C1 segment of cervical spinal cord (tissue), 14 donors: ENCODE results near the gene DLX3.

ENCODE experiments used
- DNase-seq, 14 donors: peaks; one replicate each; lab custom pipeline; 2025; lab: John Stamatoyannopoulos, UW

Gene DLX3

DNA sequence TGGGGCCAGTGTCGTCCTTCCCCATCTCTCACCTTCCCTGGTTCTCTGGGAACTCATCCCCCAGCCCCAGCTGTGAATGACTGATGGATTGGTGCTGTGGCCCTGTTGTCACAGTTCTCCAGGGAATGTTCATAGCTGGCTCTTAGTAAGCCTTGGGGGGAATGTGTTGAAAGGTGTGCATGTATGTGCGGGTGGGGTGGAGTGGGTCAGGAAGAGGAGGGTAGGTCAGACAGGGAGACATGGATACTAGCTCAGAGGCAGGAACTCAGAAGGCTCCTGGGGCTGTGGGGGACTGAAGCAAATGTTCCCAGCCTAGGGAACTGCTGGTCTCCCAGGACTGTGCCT is 21.8 kb downstream of the DLX3 start:
- no peak for DNase-seq

GRCh38 chr17:49972486-49973270 is 22.3 kb downstream of the DLX3 start:
- DNase-seq, result no peak

DNA sequence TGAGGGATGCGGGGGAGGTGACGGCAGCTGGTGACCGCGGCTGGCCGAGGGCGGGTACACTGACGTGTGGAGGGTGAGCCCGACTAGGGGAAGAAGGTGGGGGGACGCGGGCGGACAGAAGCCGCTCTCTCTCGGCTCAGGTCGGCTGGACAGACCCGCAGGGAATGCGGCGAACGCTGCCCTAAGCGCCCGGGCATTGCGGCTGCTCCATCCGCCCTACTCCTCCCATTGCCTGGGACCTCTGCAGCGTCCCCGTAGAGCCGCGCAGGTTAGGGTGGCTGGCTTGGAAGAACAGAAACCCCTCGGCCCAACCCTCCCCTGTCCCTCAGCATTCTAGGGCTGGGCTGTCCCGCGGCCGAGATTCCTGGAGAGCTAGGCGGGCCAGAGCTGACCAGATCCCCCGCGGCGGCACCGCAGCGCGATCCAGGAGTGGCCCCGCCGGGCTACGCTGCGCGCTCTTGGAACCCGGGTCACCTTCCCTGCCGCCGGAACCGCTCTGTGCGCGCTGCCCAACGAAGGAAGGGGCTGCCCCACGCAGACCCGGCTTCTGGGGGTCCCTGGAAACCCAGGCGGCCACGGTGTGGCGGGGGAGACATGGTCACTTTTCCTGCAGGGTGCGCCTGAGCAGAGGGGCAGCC is 23.1 kb downstream of the DLX3 start:
- no peak for DNase-seq

DNA sequence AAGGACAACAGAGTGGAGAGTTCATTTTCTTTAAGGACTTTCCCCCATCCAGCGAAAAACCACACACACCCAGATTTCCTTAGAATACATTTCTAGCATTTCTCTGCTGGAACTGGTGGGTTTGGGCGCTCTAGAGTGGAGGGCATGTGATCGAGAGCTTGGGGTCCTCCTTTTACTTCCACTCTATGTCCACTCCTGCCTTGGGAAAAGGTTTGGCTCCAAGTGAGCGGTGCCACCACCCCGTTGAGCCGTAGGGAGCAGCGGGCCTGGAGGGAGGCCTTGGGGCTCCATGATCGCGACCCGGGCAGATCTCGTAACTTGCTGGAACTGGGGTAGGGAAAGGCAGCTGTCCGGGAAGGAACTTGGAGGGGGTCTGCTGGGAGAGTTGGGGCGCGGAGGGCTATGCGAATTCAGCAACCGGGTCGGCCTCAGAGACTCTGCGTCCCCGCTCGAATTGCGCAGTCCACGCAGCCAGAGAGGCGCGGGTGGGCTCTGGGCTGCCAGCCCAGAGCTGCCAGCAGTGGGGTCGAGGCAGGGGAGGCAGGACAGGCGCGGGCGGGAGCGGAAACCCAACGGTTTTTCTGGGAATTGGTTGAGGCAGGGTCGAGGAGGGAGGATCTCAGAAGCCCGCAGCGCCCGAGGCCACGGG is 23.7 kb downstream of the DLX3 start:
- no peak for DNase-seq

- DNase-seq, result no peak
Observed at GRCh38 chr17:49970498-49970897, 24.5 kb downstream of the DLX3 start.

- no peak for DNase-seq
Observed at GRCh38 chr17:49969795-49970389, 25.1 kb downstream of the DLX3 start.

DNA sequence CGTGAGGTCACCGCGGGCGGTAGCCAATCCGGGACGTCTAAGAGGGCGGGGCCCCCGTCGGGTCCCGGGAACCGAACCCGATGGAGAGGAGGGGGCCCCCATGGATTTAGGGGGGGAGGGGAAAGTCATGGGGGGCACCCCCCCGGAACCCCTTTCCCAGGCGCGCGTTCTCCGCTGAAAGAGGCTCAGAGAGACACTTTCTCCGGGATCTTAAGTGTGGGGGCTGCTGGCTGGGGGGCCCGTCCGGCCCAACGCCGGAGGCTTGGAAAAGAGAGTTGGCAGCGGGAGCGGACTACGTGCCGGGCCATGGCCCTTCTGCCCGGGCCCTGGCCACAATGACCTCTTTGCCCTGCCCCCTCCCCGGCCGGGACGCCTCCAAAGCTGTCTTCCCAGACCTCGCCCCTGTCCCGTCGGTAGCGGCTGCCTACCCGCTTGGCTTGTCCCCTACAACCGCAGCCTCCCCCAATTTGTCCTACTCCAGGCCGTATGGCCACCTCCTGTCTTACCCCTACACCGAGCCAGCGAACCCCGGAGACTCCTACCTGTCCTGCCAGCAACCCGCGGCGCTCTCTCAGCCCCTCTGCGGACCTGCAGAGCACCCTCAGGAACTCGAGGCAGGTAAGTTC is 25.8 kb downstream of the DLX3 start, which contains the start of gene DLX4:
DLX4 (plus strand) TSS at position 57 of the 626 bp plus-strand sequence; CDS start at position 336, 279 bp downstream.
- DNase-seq, result no peak

DNA sequence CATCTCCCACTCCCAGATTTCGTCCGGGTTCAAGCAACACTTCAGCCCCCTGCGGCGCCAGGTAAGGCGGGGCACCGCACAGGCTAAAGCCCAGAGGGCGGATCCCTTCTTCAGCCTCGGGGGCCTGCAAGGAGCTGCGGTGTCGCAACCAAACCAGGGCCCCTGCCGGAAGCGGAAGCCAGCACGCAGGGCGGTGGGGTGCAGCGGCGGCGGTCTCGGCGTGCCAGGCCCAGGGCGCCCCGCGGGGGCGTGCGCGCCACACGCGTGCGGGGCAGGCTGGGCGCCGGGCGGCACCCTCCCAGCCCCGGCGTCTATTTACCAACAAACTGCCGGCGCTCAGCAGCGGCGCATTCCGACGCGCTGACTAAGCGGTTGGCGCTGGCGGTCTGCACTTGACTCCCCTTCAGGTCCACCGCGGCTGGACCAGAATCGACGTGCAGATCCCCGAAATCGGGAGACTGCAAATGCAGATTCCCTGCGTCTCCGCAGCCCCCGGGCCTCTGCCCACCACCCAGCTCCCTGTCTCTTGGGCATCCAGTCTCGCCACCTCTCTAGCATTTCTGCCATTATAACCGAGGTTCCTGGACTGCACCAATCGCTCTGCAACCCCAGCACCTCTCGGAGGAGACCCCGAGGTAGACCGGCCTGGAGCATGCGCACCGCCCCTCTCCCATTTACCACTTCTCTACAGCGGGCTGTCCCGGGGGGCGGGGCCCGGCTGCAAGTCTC is 26.5 kb downstream of the DLX3 start:
- no peak for DNase-seq

DNA sequence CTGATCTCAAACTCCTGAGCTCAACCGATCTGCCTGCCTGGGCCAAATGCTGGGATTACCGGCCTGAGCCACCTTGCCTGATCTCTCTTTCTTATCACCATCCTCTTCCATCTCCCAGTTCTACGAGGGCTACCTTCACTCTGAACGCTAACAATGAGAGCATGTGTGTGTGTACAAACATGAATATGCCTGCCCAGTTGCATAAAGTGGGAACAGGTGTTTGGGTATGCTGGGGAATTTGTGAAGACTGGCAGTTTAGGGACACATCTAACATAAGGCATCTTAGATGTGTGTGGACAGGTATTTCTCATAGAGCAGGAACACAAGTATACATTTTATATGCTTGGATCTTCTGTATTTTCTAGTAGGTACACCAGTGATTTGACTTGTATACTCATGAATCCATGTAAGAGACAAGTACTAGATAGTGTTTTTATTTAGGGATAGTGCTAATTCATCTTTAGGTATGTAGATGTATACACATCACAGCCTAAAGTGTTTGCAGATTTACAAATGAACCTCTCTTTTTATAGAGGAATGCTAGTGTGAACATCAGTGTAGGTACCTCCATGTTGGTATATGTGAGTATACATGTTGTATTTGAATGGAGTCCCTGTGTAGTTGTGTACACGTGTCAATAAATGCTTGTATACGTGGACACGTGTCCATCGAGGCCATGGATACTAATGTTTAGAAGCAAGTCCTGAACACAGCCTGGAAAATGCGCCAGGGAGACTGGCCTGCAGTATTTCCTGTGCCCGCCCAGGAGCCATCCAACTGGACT is 27.2 kb downstream of the DLX3 start:
- no peak for DNase-seq

- DNase-seq, result no peak
Observed at GRCh38 chr17:49967205-49967604, 27.8 kb downstream of the DLX3 start.

DNA sequence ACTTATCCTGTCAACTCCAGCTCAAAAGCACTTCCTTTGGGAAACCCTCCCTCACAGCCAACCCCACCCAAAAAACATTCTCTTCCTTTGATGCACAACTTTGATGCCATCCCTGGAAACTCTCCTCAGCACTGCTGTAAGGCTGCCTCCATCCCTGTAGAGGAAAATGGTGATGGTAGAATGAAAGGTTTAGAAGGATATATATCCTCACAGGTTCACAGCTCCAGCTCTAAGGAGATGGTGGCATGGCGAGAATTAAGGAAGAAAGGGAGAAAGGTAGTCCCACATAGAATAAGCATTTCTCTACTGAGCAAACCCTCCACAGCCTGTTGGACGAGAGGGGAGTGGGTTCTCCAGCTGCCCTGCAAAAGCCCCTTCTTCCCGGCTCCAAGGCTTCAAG is 28.3 kb downstream of the DLX3 start:
- no peak for DNase-seq

GRCh38 chr17:49965524-49965909 is 29.5 kb downstream of the DLX3 start:
- no peak for DNase-seq

DNA sequence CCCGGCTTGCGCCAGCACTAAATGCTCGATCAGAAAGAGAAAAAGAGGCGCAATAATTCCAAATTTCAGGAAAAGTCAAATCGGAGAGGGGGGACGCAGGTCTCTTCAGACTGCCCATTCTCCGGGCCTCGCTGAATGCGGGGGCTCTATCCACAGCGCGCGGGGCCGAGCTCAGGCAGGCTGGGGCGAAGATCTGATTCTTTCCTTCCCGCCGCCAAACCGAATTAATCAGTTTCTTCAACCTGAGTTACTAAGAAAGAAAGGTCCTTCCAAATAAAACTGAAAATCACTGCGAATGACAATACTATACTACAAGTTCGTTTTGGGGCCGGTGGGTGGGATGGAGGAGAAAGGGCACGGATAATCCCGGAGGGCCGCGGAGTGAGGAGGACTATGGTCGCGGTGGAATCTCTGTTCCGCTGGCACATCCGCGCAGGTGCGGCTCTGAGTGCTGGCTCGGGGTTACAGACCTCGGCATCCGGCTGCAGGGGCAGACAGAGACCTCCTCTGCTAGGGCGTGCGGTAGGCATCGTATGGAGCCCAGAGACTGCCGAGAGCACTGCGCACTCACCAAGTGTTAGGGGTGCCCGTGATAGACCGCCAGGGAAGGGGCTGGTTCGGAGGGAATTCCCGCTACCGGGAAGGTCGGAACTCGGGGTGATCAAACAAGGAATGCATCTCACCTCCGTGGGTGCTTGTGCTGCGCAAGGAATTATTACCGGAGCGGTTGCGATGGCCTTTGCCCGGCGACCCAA is 30.1 kb downstream of the DLX3 start:
- no peak for DNase-seq

GRCh38 chr17:49964303-49964768 is 30.7 kb downstream of the DLX3 start:
- no peak for DNase-seq

DNA sequence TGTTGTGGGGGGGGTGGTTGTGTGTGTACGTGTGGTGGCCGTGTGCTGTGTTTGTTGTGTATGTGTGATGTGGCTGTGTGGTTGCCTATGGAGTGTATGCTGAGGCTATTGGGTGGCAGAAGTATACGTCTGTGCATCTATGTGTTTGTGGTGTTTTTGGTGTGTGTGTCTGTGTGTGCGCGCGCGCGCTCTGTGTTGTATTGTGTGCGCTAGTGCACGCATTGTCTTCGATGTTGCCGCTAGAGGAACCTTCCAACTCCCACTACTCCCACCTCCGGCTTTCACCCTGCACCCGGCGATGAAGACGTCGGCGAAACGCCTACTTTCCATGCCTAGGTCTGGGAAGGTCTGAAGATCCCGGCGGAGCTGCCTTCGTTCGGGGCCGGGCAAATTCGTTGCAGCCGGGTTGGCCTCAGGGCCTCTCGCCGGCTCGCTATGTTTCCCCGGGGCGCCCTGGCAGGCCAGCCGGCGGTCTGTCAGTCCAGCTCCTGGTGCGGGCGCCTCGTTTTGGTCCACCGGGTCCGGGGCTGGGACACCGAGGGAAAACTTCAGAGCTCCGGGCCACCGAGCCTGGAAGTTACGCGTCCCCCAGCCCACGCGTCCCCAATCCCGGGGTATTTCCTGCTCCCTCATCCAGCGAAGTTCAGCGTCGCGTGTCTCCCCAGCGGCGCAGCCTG is 31.3 kb downstream of the DLX3 start:
- DNase-seq, result no peak

GRCh38 chr17:49963309-49963625 is 31.8 kb downstream of the DLX3 start:
- no peak for DNase-seq

- no peak for DNase-seq
Observed at GRCh38 chr17:49962599-49963308, 32.3 kb downstream of the DLX3 start.

GRCh38 chr17:49959183-49959935 is 35.7 kb downstream of the DLX3 start:
- DNase-seq, result no peak
